DND-41 (cell line): ENCODE measurements around the gene TMEM185B.
A peak's percentile ranks its signal among the peaks of the same experiment; 100 is the strongest.

Experiments used
- ATAC-seq: fragments of 200-7000 bp; cut with Tn5 transposase; 3 replicates; pipeline ENCODE4 v1.9.1; 2021; ENCODE audit warnings: low read depth; ENCODE audit not compliant: insufficient read depth
- DNase-seq: peaks from one replicate; pipeline ENCODE4 v3.0.0-alpha.2; 2020
- H2AFZ ChIP-seq: 2 replicates; pipeline ENCODE4 v1.6.0; 2012; ENCODE audit warnings: low read depth, low read length
- H3K27ac ChIP-seq: 2 replicates; pipeline ENCODE4 v1.5.1; 2012; ENCODE audit warnings: low read length, inconsistent platforms
- H3K27me3 ChIP-seq: fragments of 200-600 bp; sonication (generic); 2 replicates; pipeline ENCODE4 v1.6.0; 2012; ENCODE audit warnings: low read length, mild to moderate bottlenecking, inconsistent platforms; ENCODE audit not compliant: insufficient read depth, poor library complexity
- H3K36me3 ChIP-seq: 2 replicates; pipeline ENCODE4 v1.5.1; 2012; ENCODE audit warnings: low read length, inconsistent platforms; ENCODE audit not compliant: insufficient read depth
- H3K4me1 ChIP-seq: 2 replicates; pipeline ENCODE4 v1.5.1; 2012; ENCODE audit warnings: mild to moderate bottlenecking, low read length; ENCODE audit not compliant: insufficient read depth
- H3K4me2 ChIP-seq: 2 replicates; pipeline ENCODE4 v1.6.0; 2012; ENCODE audit warnings: mild to moderate bottlenecking, moderate library complexity, low read length, inconsistent platforms; ENCODE audit not compliant: insufficient read depth
- H3K4me3 ChIP-seq, 2 experiments: fragments of 200-600 bp in 1 of 2; shearing (Covaris generic) in 1 of 2; 2 replicates each; pipeline ENCODE4 v1.5.1; 2012 to 2016; ENCODE audit warnings: inconsistent platforms in 2 of 2, low read length in 2 of 2, mild to moderate bottlenecking in 2 of 2, low read depth in 1 of 2, moderate library complexity in 1 of 2
- H3K79me2 ChIP-seq: 2 replicates; pipeline ENCODE4 v1.6.0; 2012; ENCODE audit warnings: low read length, inconsistent platforms; ENCODE audit not compliant: insufficient read depth
- H3K9ac ChIP-seq: 2 replicates; pipeline ENCODE4 v1.6.0; 2012; ENCODE audit warnings: low read depth, mild to moderate bottlenecking, inconsistent platforms, low read length, moderate library complexity
- H3K9me3 ChIP-seq: 2 replicates; pipeline ENCODE4 v1.5.1; 2012; ENCODE audit warnings: low read length, moderate library complexity, mild to moderate bottlenecking, inconsistent platforms; ENCODE audit not compliant: insufficient read depth, severe bottlenecking
- H4K20me1 ChIP-seq: 2 replicates; pipeline ENCODE4 v1.6.0; 2012; ENCODE audit warnings: low read length; ENCODE audit not compliant: insufficient read depth
- EZH2 ChIP-seq: IDR thresholded peaks from 3 replicates; pipeline ENCODE4 v1.6.1; 2012; ENCODE audit warnings: borderline replicate concordance, low read depth, mild to moderate bottlenecking, moderate library complexity, low read length, inconsistent platforms; ENCODE audit not compliant: severe bottlenecking
- TF ChIP-seq, protein P1 (sequence below): IDR thresholded peaks from 2 replicates; pipeline ENCODE4 v1.5.1; 2012; ENCODE audit warnings: borderline replicate concordance, low read length, moderate library complexity, mild to moderate bottlenecking; ENCODE audit not compliant: poor library complexity, severe bottlenecking; ENCODE audit errors: extremely low read depth

The TMEM185B gene

DNA sequence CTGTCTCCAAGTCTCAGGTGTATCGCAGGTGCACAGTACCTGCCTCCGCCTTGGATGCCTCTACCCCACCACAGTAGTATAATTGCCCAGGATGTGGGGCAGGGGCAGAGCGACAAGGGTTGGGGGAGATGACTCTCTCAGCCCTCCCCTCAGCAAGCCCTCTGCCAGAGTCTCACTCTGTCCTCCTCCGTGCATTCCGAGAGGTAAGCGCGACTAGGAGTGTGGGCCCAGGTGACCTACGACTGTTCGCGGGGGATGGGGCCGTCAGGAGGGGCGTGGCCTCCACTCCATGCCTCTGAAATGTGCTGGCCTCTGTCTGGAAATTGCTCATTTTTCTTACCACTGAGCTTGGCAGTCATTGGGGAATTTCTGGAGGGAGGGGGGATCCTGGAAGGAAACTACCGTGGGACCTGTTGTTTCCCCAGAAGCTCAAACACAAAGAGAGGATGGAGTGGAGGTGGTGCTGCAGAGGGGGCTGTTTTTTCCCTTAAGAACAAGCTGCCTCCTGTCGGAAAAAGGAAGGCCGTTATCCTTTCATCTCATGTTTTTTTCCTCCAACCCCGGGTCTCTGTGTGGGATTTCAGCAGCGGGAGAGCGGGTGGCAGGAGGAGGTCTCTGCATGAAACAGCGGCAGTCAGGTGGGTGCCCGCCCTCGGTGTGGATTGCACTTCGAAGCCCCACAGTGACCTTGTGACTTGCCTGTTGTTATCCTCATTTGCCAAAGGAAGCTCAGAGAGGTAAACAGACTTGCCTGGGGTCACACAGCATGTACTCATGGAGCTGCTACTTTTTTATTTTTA lies 16.5 kb upstream of the TMEM185B start:
- ATAC-seq (no peak), DNase-seq (no peak)
- no peak overlapping the region for H3K27ac ChIP-seq
- no peaks in the 10 kb centered on the region for H3K36me3 ChIP-seq
- H3K9me3 ChIP-seq = no peaks in the 10 kb centered on the region
- H3K4me2 ChIP-seq = no peak overlapping the region
- H3K79me2 ChIP-seq = no peaks in the 10 kb centered on the region
- H4K20me1 ChIP-seq = no peaks in the 10 kb centered on the region
- TF ChIP-seq EZH2 = no peak
- TF ChIP-seq, protein P1, sequence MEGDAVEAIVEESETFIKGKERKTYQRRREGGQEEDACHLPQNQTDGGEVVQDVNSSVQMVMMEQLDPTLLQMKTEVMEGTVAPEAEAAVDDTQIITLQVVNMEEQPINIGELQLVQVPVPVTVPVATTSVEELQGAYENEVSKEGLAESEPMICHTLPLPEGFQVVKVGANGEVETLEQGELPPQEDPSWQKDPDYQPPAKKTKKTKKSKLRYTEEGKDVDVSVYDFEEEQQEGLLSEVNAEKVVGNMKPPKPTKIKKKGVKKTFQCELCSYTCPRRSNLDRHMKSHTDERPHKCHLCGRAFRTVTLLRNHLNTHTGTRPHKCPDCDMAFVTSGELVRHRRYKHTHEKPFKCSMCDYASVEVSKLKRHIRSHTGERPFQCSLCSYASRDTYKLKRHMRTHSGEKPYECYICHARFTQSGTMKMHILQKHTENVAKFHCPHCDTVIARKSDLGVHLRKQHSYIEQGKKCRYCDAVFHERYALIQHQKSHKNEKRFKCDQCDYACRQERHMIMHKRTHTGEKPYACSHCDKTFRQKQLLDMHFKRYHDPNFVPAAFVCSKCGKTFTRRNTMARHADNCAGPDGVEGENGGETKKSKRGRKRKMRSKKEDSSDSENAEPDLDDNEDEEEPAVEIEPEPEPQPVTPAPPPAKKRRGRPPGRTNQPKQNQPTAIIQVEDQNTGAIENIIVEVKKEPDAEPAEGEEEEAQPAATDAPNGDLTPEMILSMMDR = no peak
- H3K4me3 ChIP-seq = no peak overlapping the region
- no peak overlapping the region for H3K9ac ChIP-seq
- no peak overlapping the region for H2AFZ ChIP-seq
- no peaks in the 10 kb centered on the region for H3K4me1 ChIP-seq
- H3K27me3 ChIP-seq = no peaks in the 10 kb centered on the region

DNA sequence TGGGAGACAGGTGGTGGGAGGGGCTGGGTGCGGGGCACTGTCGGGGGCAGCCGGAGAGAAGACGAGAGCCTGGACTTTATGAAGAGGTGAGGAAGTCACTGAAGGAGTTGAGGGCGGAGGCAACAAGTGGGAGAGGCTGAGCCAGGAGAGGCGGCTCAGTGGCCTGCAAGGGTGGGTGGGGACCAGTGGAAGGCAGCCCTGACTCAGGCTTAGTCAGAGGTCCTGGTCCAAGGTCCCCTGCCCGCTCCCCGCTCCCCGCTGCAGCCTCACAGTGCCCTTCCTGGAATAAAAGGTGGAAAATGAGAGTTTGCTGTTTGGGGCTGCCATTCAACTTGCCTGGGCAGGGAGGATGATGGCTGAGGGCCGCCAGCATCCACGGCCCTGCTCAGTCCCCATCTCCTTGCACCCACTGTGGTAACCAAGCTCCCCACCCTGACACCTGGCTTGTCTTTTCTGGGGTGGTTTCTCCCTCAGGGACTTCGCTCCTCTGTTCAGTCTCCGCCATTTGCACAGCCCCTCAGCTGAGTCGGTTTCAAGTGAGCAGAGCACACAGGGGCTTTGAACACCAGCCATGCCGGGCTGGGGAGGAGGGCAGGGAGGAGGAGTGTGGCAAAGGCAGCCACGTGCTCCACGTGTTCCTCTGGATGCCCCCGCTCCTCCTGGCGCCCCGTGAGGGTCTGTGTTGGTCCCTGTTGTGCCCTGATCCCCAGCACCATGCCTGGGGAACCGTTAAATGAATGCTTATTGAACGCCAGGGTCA lies 15.7 kb upstream of the TMEM185B start:
- H3K79me2 ChIP-seq = no peaks in the 10 kb centered on the region
- H3K36me3 ChIP-seq = no peaks in the 10 kb centered on the region
- H4K20me1 ChIP-seq = no peaks in the 10 kb centered on the region
- TF ChIP-seq, protein P1 = no peak
- TF ChIP-seq EZH2 = no peak
- no peak overlapping the region for H3K27ac ChIP-seq
- no peaks in the 10 kb centered on the region for H3K4me1 ChIP-seq
- DNase-seq = no peak
- H2AFZ ChIP-seq = no peak overlapping the region
- no peaks in the 10 kb centered on the region for H3K9me3 ChIP-seq
- H3K9ac ChIP-seq = no peak overlapping the region
- no peaks in the 10 kb centered on the region for H3K27me3 ChIP-seq
- H3K4me3 ChIP-seq = no peak overlapping the region
- no peak overlapping the region for H3K4me2 ChIP-seq
- ATAC-seq = peak; percentile 27; the same call in 1 of the 3 replicates

DNA sequence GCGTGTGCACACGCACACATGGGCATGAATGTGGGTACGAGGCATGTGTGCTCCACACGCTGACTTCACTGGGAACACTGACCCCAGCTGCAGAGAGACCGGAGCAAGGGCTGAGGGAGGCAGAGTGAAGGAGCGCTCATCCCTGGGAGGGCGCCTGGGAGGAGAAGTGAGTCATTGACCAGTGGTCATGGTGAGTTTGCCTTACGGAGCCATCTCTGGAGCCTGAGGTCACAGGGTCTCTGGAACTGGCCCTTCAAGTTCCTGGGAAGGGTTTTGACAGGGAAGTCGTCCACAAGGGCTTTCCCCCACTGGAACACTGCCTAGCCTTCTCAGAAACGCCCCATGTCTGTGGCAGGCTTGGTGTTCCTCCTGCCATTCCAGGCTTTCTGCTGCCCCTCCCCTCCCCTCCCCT lies 14.3 kb upstream of the TMEM185B start:
- Histone ChIP-seq H3K4me2 (no peak overlapping the region), H3K9ac (no peak overlapping the region), H3K4me1 (peaks cover 12% of the 10 kb centered on the region), H2AFZ (no peak overlapping the region), H3K27me3 (no peaks in the 10 kb centered on the region), H4K20me1 (no peaks in the 10 kb centered on the region), H3K9me3 (no peaks in the 10 kb centered on the region), H3K27ac (no peak overlapping the region), H3K36me3 (no peaks in the 10 kb centered on the region), H3K79me2 (no peaks in the 10 kb centered on the region), H3K4me3 (no peak overlapping the region)
- TF ChIP-seq EZH2 = no peak
- TF ChIP-seq, protein P1 = no peak
- DNase-seq = no peak
- no peak for ATAC-seq
